ENCODE data around the gene LYSMD2.

The LYSMD2 gene

DNA sequence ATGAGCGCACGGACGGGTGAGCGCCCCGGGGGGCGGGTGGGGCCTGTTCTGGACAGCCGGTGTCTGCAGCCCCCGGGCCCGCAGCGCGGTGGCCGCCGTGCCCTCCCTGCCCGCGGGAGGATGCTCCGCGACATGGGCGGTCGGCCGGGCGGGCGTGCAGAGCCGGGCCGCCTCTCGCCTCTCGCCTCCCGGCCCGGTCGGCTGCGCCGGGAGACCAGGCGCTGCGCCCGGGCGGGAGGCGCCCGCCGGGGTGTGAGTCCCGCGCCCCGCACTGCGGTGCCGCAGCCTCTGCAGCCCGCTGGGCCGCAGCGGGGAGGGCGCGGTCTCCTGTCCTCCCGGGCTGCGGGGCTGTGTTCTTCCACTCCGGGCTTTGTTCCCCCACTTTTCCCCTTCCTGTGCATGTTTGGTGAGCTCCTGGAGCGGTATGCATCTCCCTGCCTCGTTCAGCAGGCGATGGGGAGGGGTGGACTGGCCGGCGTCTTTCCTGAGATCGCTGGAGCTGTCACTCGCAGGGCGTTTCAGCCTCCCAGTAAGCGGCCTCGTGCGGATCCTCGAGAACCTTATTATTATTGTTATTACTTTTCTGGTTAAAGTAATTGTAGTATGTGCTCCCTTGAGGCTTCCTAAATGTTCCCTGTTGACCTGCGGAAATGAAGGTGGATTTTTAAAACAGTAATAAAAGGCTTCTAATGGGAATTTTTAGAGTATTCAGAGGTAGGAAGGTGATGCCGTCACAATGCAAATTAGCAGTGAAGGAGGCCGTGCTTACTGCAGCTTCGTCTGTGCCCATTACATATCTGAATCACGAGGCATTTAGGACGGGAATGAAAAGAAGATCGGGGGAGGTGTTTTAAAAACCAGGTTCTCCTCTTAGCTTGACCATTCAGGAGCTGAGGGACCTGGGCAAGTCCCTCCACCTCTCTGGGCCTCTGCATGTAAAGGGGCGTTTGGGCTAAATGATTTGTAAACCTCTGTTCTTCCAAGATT, 14.5 kb upstream of the LYSMD2 start:
- no peak for DNase-seq (ENCODE audit: low read depth)

DNA sequence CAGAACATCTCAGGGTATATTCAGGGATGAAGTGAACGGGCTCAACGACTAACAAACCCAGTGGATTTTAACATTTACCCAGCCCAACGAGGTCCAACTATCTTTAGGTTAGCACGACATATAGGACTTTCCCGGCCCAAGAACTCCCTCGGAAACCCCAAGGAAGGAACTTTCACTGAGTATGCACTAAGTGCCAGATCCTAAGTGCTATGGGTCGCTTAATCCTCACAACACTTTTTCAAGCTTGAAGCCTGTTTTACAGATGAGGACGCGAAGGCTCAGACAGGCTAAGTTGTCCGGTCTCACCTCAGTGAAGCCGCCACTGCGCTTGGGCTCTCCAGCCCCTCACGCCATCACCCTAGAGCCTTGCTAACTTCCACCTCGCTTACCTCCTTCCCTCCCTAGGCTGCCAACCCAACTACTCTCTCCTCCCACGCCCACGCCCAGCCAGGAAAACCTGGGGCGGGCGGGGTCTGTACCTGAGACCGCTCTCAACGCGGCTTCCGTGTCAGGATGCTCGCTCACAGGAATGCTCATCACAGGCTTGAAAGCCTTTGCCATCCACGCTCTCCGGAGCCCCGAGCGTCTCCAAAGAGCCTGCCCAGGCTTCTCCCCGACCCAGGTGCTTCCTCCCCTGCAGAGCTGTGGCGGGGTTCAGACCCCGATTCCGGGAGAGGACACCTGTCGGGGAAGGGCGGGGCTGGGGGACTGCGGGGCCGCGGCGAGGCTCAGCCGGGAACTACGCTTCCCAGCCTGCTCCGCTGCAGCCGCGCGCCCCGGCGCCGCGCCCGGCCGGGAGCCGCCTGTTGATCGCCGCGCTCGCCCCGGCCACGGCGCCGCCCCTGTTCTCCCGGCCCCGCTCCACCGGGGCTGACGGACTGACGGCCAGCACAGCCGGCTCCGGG, 13.6 kb upstream of the LYSMD2 start, which contains the start of gene TMOD2:
TMOD2 (plus strand) TSS at position 806 of the 905 bp plus-strand sequence. CDS start 14,845 bp downstream, outside the sequence.
- no peak for DNase-seq (ENCODE audit: low read depth)

DNA sequence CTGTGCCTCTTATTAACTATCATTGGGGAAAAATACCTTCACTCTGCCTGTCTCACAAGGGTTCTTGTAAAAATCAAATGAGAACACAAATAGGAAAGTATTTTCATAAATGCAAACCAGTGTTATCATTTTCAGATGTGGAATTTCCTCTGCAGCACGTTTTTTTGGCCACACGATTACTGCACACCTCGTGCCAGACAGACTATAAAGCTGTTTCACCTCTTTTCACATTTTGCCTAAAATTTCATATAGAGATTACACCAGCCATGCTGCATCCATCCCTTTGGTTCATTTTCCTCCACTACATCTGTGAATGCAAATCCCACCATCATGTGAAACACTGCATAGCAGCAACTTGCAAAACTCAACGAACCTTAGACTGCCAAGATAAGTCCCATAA, 12.7 kb upstream of the LYSMD2 start:
- no peak for DNase-seq (ENCODE audit: low read depth)

DNA sequence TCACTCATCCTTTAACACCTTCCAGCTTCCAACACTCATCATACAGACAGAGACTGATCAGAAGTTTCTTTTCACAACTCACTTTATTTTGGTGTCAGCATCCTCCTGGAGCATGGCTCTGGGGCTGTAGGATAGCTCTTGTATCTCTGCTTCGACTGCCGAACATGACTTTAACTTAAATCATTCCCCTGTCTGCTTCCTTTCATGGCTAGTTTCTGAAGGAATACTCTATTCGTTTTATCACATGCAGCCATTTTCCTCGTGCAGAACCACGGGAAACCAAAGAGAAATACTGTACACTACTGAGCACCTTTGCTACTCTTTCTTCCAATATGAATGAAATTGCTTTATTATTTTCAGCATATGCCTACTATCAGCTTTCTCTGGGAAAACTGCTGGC, 11.9 kb upstream of the LYSMD2 start:
- no peak for DNase-seq (ENCODE audit: low read depth)

DNA sequence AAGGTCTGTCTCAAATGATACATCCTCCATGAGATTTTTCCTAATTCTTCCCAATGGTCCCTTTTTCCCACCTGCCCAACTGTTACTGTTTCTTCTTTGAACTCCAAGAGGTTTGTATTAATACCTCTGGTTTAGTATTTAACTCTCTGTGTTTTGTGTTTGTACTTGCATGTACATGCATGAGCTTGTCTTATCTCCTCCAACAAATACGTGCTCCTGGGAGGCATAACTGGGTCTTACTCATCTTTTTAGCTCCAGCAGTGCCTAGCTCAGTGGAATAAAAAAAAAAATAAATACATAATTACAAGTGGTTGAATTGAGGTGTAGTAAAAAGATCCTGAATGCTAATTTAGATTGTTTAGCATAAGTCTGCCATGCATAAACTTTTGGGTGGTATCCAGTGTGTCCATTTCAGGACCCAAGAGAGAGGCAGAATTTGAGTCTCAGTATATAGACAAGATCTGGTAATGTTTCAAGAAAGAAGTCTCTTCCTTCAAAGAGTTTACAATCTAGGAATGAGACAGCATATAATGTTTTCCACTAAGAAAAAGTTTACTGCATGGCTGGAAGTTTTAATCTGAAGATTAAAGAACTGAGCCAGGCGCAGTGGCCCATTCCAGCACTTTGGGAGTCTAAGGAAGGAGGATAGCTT, 1.7 kb upstream of the LYSMD2 start:
- DNase-seq (ENCODE audit: low read depth) = no peak

DNA sequence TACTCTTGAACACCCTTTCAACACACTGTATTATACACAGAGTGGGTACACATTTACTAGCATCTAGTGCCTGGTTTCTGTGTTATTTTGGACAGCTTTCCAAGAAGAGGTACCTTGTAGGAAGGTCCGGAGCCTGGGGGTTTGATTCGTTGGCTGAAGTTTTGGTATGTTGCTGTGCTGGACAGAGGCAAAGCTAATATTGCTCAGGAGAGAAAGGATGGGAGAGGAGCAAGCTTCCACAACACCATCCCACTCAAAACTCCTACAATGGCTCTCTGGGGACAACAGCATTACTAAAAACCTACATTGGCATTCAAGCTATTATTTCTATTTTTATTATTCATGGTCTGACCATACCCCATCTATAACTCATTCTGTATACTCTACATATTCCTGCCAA, 1.1 kb upstream of the LYSMD2 start:
- no peak for DNase-seq (ENCODE audit: low read depth)

DNA sequence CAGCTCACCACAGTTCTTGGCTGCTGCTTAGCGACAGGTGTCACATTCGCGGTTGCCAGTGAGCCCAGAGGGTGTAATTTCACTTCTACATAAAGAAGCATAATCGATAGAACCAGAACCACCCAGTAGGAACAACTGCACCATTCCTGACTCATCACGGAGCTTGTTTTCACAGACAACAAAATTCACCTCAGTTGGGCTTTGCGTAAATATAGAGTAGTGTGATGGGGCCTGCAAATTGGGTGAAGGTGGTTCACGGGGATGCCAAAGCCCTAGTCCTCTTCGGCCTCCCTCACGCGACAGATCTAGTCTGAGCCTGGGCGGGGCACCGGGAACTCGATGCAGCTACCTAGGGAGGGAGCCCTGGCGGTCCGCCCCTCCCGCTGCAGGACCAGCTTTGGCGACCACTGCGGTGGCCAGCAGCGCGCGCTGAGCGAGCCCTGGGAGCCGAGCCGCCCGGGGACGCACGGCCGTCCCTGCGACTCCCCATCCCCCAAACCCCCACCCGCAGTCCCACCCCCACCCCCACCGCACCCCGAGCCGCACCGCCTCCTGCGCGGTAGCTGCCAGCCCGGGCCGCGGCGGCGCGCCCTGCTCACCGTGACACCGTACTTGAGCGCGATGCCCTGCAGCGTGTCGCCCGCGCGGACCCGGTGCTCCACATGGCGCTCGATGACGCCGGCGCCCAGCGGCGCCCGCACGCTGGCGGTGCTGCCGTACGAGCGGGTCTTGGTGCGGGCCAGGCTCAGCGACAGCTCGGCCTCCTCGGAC, 519 bp downstream of the LYSMD2 start:
- DNase-seq (ENCODE audit: low read depth) = no peak

DNA sequence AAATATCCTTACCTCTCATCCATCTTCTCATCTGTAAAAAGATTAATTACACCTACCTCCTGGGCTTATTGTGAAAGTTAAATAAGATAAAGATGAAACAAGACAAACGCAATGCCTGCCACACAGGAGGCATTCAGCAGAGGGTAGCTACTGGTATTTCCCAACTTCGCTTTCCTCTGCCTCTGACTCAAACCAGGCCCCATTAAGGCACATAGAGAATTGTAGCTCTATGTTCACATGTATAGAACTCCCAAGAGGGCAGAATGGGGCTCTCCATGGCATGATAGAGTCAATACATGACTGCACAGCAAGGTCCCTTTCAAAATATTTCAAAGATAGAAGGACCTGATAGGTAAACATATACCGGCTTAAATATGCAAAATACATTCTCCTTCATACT, 1.4 kb downstream of the LYSMD2 start:
- DNase-seq (ENCODE audit: low read depth) = no peak

DNA sequence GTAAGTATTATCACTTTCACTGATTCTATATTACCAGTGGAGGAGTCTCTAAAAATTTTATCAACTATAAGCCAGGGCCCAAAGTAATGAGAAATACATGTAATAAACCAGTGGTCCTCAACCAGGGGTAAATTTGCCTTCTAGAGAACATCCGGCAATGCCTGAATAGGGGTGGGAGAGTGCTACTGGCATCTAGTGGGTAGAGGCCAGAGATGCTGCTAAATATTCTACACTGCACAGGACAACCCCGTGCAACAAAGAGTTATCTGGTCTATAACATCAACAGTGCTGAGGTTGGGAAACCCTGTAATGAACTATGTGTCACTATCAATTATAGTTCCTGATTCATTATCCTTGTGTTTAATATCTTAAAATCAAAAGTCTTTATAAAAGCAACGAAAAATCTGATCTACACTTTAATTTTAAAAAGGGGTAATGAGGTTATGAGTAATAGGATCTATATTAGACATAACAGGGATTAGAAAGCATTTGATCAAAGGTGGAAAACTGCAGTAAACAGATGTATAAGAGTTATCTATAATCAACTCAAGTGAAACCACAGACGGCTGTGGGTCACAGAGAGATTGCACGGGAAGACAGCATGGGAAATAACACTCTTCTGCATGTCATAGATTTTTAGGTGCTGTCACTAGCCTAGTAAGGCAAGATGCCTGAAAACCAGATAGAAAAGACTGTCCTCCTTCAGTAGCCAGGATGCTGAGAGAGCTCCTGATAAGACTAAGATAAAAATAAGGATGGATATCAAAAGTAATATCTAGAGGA, 2.0 kb downstream of the LYSMD2 start:
- DNase-seq (ENCODE audit: low read depth) = no peak

DNA sequence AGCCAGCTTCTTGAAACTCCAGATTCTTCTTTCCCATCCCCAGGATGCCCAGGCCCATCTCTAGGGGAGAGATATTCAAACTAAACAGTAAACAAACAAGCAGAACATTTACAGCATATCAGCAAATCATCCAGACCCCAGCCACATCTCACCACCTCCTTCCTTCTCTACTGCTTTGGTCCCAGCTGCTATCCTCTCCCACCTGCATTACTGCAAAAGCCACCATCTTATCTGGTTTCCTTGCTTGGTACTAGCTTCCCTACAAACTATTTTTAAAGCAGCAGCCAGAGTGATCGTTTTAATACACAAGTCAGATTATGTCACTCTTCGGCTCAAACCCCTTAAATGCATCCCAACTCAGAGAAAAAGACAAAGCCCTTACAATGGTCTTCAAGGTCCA, 4.8 kb downstream of the LYSMD2 start:
- no peak for DNase-seq (ENCODE audit: low read depth)

DNA sequence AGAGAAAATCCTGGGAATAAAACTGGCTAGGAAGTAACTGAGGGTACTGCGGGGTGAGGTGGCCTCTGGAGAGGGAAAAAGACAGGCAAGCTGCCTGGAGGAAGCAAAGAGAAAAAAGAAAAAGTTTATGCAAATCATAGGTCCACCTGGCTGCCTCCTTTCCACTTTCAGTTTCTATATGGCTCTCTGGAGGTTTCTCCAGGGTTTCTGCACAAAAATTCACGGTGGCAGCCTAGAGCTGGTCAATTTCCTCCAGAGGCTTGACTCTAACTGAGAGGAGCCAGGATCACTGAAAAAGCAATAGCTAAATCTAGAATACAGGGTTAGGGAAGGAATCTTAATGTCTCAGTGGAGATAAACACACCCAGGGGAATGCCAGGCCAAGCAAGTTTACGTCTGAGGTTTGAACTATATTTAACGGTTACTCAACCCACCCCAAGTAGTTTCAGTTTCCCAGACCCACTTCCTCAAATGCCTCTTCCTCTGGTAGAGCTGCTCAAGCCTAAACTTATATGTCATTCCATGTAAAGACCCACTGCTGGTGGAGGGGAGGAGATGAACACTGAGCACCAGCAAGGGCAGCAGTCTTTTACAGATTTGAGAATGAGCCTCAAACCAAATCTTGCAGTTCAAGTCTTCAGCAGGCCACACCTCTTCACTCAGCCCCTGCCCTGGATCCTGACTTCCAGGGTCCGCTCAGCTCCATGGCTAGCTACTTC, 5.7 kb downstream of the LYSMD2 start:
- no peak for DNase-seq (ENCODE audit: low read depth)

DNA sequence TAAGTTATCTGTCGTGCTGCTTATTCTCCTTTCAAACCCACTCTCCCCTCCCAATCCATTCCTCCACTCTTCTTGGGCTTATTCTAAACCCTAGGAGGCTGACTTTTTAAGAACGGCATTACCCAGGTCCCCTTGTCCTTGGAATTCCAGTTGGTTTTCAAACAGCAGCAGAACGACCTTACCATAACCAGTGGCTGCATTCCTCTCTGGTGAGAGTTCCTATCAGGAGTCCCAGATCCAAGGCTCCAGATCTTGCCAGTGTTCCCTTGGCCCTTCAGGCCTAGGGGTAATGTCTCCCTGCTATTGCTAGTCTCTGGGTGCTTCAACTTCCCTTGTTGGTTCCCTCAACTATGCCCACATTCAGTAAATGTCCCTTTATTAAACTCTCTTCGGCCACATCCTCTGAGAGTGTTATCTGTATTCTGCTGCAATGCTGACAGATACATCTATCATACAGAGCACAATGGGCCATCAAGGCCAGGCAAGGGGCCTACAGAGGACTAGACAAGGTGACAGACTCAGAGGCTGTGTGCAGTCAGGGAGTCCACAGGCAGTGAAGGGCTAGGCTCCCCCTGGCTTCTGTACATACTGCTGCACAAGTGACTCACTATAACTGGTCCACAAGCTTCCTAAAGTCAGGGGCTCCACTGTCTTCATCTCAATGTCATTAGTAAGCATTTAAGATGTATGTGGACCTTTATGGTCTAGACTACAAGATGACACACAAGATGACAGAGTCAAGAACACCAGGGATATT, 10.1 kb downstream of the LYSMD2 start:
- DNase-seq (ENCODE audit: low read depth) = no peak

DNA sequence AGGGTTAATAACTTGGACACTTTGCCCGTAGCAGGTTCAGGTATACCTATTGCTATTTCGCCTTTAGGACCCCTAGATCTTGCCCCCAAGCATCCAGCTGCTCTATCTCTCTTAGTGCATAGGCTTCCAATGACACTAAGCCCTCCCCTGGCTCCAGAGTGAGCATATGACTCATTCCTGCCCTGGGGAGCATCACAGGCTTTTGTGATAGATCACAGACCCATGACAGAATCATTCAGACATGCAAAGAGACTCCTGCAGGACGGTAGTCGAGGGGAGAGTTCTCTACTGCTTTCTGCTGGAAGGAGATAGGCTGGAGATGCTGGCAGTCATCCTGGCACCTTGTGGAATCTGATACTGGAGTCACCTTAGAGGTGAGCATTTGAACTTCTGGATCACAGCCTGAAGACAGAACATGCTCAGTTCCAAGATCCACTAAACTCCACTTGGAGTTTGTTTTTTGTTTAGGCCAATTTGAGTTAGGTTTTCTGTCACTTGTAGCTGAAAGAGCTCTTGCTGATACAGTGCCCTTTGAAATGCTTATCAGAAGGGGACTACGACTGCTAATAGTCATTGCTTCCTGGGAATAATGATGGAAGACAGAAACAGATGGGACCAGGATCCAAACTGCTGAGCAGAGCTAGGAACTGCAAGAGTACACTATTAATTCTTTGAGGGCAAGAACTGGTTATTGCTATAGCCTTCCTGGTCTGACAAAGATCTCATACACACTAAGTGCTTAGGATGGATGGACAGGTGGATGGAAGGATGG, 11.0 kb downstream of the LYSMD2 start:
- no peak for DNase-seq (ENCODE audit: low read depth)

DNA sequence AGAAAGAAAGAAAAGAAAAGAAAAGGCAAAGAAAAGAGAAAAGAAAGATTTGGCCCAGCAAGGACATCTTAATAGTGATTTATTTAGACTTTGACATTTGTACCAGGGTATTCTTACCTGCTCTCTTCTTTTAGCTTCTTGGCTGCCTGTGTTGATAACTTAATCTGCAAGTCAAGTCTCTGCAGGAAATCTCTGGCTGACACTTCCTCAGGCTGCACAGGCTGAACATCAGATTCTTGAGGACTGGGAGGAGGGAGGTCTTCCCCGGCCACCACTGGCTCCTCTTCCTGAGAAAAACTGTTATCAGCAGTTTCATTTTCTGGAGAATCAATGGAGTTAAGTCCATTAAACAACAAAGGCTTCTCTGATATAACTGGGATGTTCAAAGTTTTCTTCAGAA, 12.8 kb downstream of the LYSMD2 start:
- DNase-seq (ENCODE audit: low read depth) = no peak

DNA sequence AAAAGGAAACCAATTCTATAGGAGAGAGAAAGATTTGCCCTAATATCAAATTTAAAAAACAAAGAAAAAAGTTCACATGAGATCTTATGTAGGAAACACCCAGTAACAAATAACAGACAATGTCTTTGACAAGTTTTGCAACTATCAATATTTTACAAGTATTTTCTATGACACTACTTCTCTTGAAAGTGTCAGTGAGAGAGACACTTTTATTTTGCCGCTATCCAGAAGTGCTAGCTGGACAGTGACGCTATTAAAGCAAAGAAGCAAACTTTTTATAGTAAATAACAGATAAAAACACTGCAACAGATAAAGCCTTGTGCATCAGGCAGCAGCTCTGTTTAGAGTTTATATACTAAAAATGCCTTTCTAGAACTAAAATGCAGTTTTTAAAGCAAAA, 13.3 kb downstream of the LYSMD2 start:
- no peak for DNase-seq (ENCODE audit: low read depth)

DNA sequence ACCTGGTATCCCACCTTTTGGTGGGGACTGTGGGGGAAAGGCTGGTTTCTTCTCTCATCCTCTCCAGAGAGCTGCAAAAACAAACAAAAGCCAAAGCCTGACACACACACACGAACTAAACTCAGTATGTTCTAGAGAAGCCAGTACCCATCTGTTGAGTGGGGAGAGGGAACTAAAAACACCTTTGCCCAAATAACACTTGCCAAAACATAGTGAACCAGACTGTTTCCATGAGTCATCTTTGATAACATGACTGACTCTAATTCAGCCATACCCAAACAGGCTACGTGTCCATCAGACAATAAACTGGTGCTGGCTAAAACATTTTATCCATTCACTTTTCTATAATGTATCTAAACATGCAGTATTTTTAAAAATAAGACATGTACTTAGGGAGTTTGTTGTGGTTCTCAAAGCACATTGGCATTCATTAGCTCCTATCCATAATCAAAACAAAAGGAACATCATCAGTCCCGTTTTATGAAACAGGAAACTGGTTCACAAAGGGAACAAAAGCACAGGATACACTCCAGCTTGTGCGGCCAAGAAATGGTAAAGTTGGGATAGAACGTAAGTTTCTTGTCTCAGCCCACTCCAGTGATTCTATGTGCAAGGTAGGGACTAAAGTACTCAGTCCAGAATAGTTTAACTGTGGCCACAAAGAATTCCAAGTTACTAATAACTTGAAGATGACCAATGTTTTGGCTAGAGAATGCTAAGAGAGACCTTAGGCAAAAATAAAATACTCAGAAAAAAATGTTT, 16.1 kb downstream of the LYSMD2 start:
- DNase-seq (ENCODE audit: low read depth) = no peak

DNA sequence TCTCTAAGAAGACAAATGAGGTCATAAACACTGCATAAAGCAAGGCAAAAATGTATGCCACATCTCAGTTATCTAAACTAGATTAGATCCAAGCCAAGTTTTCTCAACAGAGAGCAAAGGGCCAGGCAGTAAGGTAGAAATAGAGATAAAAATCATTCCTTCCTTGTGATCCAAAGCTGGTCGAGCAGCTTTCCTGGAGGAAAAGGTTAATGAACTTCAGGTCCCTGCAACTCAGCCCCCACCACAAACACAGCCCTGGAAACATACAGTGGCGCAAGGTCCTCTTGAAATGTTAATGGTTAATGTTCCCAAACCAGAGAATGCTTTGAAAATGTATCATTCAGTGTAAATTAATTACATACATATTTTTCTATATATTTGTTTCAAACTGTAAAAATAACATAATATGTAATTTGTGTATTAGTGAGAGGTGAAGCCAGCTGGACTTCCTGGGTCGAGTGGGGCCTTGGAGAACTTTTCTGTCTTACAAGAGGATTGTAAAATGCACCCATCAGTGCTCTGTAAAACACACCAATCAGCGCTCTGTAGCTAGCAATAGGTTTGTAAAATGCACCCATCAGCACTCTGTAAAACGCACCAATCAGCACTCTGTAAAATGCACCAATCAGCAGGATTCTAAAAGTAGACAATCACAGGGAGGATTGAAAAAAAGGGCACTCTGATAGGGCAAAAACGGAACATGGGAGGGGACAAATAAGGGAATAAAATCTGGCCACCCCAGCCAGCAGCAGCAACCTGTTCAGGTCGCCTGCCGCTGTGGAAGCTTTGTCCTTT, 17.1 kb downstream of the LYSMD2 start:
- DNase-seq (ENCODE audit: low read depth) = no peak
